Ishikawa (cell line): ENCODE measurements around the gene CREBRF.

Experiments
- EP300 ChIP-seq: IDR thresholded peaks from 2 replicates; pipeline ENCODE4 v1.6.1; 2012; ENCODE audit warnings: borderline replicate concordance
- FOXM1 ChIP-seq: IDR thresholded peaks from 2 replicates; pipeline ENCODE4 v1.6.1; 2012; ENCODE audit warnings: low read depth, borderline replicate concordance
- NFIC ChIP-seq: IDR thresholded peaks from 2 replicates; pipeline ENCODE4 v1.6.1; 2012
- TEAD4 ChIP-seq: IDR thresholded peaks from 2 replicates; pipeline ENCODE4 v1.6.1; 2012

DNA sequence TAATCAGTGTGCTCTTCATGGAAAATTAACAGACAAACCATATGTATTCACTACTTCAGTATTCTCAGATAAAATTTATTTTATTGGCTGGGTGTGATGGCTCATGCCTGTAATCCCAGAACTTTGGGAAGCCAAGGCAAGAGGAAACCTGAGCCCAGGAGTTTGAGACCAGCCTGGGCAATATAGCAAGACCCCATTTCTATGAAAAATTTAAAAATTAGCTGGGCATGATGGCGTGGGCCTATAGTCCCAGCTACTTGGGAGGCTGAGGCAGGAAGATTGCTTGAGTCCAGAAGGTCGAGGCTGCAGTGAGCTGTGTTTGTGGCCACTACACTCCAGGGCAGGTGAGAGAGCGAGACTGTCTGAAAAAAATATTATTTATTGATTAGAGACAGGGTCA, 23.4 kb upstream of the CREBRF start:
- TF ChIP-seq EP300 (no peak), FOXM1 (no peak), TEAD4 (no peak), NFIC (no peak)
